ENCODE data around the gene TUBAL3. TPM values are rescaled to one million over a fixed set of nuclear protein-coding genes. Genes with fewer than 3 reads are reported as not detected.

Gene TUBAL3
- total RNA-seq, 1 experiment from 2014 or later = 0.98 TPM

DNA sequence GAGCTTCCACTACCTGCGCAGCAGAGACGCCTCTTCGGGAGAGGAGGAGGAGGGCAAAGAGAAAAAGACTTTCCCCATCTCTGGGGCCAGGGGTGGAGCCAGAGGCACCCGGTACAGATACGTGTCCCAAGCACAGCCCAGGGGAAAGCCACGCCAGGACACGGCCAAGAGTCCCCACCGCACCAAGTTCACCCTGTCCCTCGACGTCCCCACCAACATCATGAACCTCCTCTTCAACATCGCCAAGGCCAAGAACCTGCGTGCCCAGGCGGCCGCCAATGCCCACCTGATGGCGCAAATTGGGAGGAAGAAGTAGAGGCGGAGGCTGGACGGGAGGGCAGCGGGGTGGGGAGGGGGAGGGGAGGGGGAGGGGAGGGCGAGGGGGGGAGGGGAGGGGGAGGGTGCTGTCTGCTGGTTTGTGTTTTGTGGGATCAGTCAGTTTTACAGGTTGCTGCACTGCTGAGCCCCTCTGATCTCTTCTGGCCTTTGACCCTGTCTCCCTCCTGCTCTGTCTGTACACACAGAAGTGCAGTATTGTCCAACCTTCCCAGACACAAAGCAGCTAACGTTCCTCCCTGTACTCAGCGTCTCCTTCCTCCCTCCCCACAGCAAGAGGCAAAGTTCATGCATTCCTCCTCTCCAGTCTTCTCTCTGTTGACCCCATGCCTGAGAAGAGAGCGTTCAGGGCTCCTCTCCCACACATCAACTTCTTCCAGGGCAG is 30.6 kb downstream of the TUBAL3 start:
- no peak for TF ChIP-seq JUND (IDR thresholded peaks at IDR 0.05)
- no peak for TF ChIP-seq CBX3 (IDR thresholded peaks at IDR 0.05; ENCODE audit: low read depth)
- Histone ChIP-seq H3K9me3 (ENCODE audit: control insufficient read depth in 1 of 2, insufficient read depth in 1 of 2, low read depth in 1 of 2, low read length in 2 of 2) (peaks cover 0 to 8% of the 10 kb centered on the region in 2 experiments; a peak in 1 of 4 replicates), H2AFZ (ENCODE audit: low read depth, low read length, poor library complexity, severe bottlenecking) (no peak overlapping the region), H3K9ac (ENCODE audit: low read length) (no peak overlapping the region), H3K4me2 (ENCODE audit: low read length) (no peak overlapping the region), H3K4me3 (replicated peaks in 1 of 2; ENCODE audit: low read depth in 1 of 2, low read length in 2 of 2) (no peak overlapping the region), H3K36me3 (ENCODE audit: control insufficient read depth in 1 of 2, insufficient read depth in 2 of 2, low read length in 2 of 2) (no peaks in the 10 kb centered on the region), H4K20me1 (ENCODE audit: insufficient read depth) (no peaks in the 10 kb centered on the region), H3K9me2 (ENCODE audit: insufficient read depth) (no peaks in the 10 kb centered on the region), H3K79me2 (ENCODE audit: insufficient read depth, low read length) (no peaks in the 10 kb centered on the region), H3K27me3 (ENCODE audit: insufficient read depth, low read length) (no peaks in the 10 kb centered on the region; the same call in 1 of the 2 replicates), H3K4me1 (ENCODE audit: control insufficient read depth in 1 of 2, insufficient read depth in 2 of 2, low read length in 2 of 2) (no peaks in the 10 kb centered on the region), H3K27ac (ENCODE audit: low read depth, low read length) (no peak overlapping the region)
- DNase-seq (ENCODE audit: low read depth, low spot score) (no peak), ATAC-seq (no peak)
- ChIA-PET POLR2A (no interaction called here), CTCF (no interaction called here), RAD21 (ENCODE audit: low non-redundant PET in 1 of 2, low total read pairs in 2 of 2, uncharacterized antibody in 2 of 2, unreplicated experiment in 2 of 2) (no interaction called here)
- intact Hi-C loops (cut with micrococcal nuclease) = no loop called here
- BruUV-seq (replicated peaks) = no TSS peak

DNA sequence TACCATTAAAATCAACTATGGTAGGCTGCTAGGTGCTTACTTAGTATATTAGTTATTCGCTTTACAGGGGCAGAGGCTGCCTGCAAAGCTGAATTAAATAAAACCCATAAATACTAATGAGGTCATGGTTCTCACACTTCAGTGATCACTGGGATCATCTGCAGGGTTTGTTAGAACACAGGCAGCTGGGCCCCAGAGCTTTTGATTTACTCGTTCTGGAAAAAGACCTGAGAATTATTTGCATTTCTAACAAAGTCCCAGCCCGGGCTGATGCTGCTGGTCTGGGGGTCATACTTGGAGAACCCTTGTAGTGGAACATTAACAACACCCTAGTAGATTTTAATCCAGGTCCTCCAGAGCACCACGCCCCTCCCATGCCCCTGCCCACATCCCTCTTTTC is 31.3 kb downstream of the TUBAL3 start:
- Histone ChIP-seq H3K9me3 (ENCODE audit: control insufficient read depth in 1 of 2, insufficient read depth in 1 of 2, low read depth in 1 of 2, low read length in 2 of 2) (peaks cover 0 to 8% of the 10 kb centered on the region in 2 experiments; a peak in 1 of 4 replicates), H3K9ac (ENCODE audit: low read length) (no peak overlapping the region), H3K9me2 (ENCODE audit: insufficient read depth) (no peaks in the 10 kb centered on the region), H3K4me3 (replicated peaks in 1 of 2; ENCODE audit: low read depth in 1 of 2, low read length in 2 of 2) (no peak overlapping the region), H2AFZ (ENCODE audit: low read depth, low read length, poor library complexity, severe bottlenecking) (no peak overlapping the region), H3K36me3 (ENCODE audit: control insufficient read depth in 1 of 2, insufficient read depth in 2 of 2, low read length in 2 of 2) (no peaks in the 10 kb centered on the region), H3K27me3 (ENCODE audit: insufficient read depth, low read length) (peaks cover under 1% of the 10 kb centered on the region; the same call in 1 of the 2 replicates), H3K4me1 (ENCODE audit: control insufficient read depth in 1 of 2, insufficient read depth in 2 of 2, low read length in 2 of 2) (no peaks in the 10 kb centered on the region), H3K27ac (ENCODE audit: low read depth, low read length) (no peak overlapping the region), H3K4me2 (ENCODE audit: low read length) (no peak overlapping the region), H3K79me2 (ENCODE audit: insufficient read depth, low read length) (no peaks in the 10 kb centered on the region), H4K20me1 (ENCODE audit: insufficient read depth) (no peaks in the 10 kb centered on the region)
- POLR2A ChIA-PET = no interaction called here
- no TSS peak for BruUV-seq (replicated peaks)
- intact Hi-C loops (cut with micrococcal nuclease) = no loop called here
- CTCF ChIA-PET = no interaction called here
- RAD21 ChIA-PET (ENCODE audit: low non-redundant PET in 1 of 2, low total read pairs in 2 of 2, uncharacterized antibody in 2 of 2, unreplicated experiment in 2 of 2) = no interaction called here
- DNase-seq (ENCODE audit: low read depth, low spot score) (no peak), ATAC-seq (no peak)
- TF ChIP-seq, protein P1, sequence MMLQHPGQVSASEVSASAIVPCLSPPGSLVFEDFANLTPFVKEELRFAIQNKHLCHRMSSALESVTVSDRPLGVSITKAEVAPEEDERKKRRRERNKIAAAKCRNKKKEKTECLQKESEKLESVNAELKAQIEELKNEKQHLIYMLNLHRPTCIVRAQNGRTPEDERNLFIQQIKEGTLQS (IDR thresholded peaks at IDR 0.05) = no peak
- TF ChIP-seq, protein P2, sequence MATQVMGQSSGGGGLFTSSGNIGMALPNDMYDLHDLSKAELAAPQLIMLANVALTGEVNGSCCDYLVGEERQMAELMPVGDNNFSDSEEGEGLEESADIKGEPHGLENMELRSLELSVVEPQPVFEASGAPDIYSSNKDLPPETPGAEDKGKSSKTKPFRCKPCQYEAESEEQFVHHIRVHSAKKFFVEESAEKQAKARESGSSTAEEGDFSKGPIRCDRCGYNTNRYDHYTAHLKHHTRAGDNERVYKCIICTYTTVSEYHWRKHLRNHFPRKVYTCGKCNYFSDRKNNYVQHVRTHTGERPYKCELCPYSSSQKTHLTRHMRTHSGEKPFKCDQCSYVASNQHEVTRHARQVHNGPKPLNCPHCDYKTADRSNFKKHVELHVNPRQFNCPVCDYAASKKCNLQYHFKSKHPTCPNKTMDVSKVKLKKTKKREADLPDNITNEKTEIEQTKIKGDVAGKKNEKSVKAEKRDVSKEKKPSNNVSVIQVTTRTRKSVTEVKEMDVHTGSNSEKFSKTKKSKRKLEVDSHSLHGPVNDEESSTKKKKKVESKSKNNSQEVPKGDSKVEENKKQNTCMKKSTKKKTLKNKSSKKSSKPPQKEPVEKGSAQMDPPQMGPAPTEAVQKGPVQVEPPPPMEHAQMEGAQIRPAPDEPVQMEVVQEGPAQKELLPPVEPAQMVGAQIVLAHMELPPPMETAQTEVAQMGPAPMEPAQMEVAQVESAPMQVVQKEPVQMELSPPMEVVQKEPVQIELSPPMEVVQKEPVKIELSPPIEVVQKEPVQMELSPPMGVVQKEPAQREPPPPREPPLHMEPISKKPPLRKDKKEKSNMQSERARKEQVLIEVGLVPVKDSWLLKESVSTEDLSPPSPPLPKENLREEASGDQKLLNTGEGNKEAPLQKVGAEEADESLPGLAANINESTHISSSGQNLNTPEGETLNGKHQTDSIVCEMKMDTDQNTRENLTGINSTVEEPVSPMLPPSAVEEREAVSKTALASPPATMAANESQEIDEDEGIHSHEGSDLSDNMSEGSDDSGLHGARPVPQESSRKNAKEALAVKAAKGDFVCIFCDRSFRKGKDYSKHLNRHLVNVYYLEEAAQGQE (IDR thresholded peaks at IDR 0.05; ENCODE audit: low read depth) = no peak
- TF ChIP-seq SIN3A (IDR thresholded peaks at IDR 0.05; ENCODE audit: low read depth) = no peak
- TF ChIP-seq RAD21 (IDR thresholded peaks at IDR 0.05; ENCODE audit: low read depth) = no peak
- TF ChIP-seq, protein P3, sequence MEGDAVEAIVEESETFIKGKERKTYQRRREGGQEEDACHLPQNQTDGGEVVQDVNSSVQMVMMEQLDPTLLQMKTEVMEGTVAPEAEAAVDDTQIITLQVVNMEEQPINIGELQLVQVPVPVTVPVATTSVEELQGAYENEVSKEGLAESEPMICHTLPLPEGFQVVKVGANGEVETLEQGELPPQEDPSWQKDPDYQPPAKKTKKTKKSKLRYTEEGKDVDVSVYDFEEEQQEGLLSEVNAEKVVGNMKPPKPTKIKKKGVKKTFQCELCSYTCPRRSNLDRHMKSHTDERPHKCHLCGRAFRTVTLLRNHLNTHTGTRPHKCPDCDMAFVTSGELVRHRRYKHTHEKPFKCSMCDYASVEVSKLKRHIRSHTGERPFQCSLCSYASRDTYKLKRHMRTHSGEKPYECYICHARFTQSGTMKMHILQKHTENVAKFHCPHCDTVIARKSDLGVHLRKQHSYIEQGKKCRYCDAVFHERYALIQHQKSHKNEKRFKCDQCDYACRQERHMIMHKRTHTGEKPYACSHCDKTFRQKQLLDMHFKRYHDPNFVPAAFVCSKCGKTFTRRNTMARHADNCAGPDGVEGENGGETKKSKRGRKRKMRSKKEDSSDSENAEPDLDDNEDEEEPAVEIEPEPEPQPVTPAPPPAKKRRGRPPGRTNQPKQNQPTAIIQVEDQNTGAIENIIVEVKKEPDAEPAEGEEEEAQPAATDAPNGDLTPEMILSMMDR (IDR thresholded peaks at IDR 0.05 in 2 of 3, conservative IDR thresholded peaks at IDR 0.05 in 1 of 3; ENCODE audit: borderline replicate concordance in 1 of 3, insufficient read depth in 1 of 3, low read depth in 2 of 3, low read length in 2 of 3) = no peak
- TF ChIP-seq, protein P4, sequence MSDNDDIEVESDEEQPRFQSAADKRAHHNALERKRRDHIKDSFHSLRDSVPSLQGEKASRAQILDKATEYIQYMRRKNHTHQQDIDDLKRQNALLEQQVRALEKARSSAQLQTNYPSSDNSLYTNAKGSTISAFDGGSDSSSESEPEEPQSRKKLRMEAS (IDR thresholded peaks at IDR 0.05) = no peak
- TF ChIP-seq ZNF274 (IDR thresholded peaks at IDR 0.05; ENCODE audit: low read depth, low read length) = no peak
- TF ChIP-seq CEBPB (IDR thresholded peaks at IDR 0.05; ENCODE audit: low read depth) = no peak
- no peak for TF ChIP-seq FOSL1 (IDR thresholded peaks at IDR 0.05; ENCODE audit: low read depth)
- TF ChIP-seq CBX3 (IDR thresholded peaks at IDR 0.05; ENCODE audit: low read depth) = no peak
- TF ChIP-seq POLR2A (IDR thresholded peaks at IDR 0.05; ENCODE audit: borderline replicate concordance, extremely low read depth, insufficient read depth, insufficient read length) = no peak
- no peak for TF ChIP-seq EZH2 (IDR thresholded peaks at IDR 0.05)
- TF ChIP-seq SP1 (IDR thresholded peaks at IDR 0.05; ENCODE audit: low read depth) = no peak

All from HCT116 (cell line).